Gastroesophageal sphincter (tissue), 3 donors: ENCODE data around the gene GNG2.

Experiments
- CTCF ChIP-seq, 4 experiments: fragments of 200-600 bp in 2 of 4; fragments of 450-650 bp in 2 of 4; sonication (generic) in 1 of 4; IDR thresholded peaks; one replicate each; pipeline ENCODE4 v1.5.1; 2017 to 2019; ENCODE audit warnings: antibody characterized with exemption in 4 of 4, mild to moderate bottlenecking in 2 of 4, moderate library complexity in 2 of 4
- EP300 ChIP-seq: sonication (generic); formaldehyde crosslinking; IDR thresholded peaks from one replicate; pipeline ENCODE4 v1.6.1; 2017; ENCODE audit warnings: antibody characterized with exemption, mild to moderate bottlenecking

GRCh38 chr14:51988221-51988620, 127.8 kb downstream of the GNG2 start:
- TF ChIP-seq CTCF (IDR thresholded peaks at IDR 0.05) (no peak), EP300 (no peak)
